Endothelial cell of umbilical vein (primary cell): ENCODE measurements around the gene ACE. TPM values are rescaled to one million over a fixed set of nuclear protein-coding genes. Genes with fewer than 3 reads are reported as not detected.

ENCODE experiments used
- BruUV-seq: library from RNA; stranded (reverse); fragments of 400-500 nt; replicated peaks from 2 replicates; lab custom pipeline; 2021; lab: Mats Ljungman, UMichigan
- CTCF ChIA-PET: fragments of 300-600, 350-600 bp; sonication (Branson Sonifier 250); formaldehyde crosslinking; loops from one replicate; lab custom pipeline; 2021; ENCODE audit warnings: antibody characterized with exemption, inconsistent platforms; lab: Charles Lee
- POLR2A ChIA-PET: fragments of 300-600, 350-600 bp; sonication (Branson Sonifier 250); formaldehyde crosslinking; loops from one replicate; lab custom pipeline; 2021; ENCODE audit warnings: antibody characterized with exemption, inconsistent platforms; lab: Charles Lee
- DNase-seq: peaks from one replicate; pipeline ENCODE4 v3.0.0-alpha.2; 2011; ENCODE audit warnings: low read depth, low spot score
- FAIRE-seq: peaks from 2 replicates; lab custom pipeline; 2011; peaks lifted over from hg19 to GRCh38; lab: Jason Lieb, UNC
- H2AFZ ChIP-seq: 2 replicates; pipeline ENCODE4 v1.6.0; 2012; ENCODE audit warnings: low read depth, low read length, control low read depth, inconsistent platforms
- H3K27ac ChIP-seq: 2 replicates; pipeline ENCODE4 v1.5.1; 2011; ENCODE audit warnings: low read depth, mild to moderate bottlenecking, control low read depth, low read length, moderate library complexity; ENCODE audit not compliant: insufficient read depth
- H3K27me3 ChIP-seq, 2 experiments: 2 replicates each; pipeline versions ENCODE4 v1.6.0 to v1.6.1; 2011; ENCODE audit warnings: low read length in 2 of 2, mixed read lengths in 1 of 2; ENCODE audit not compliant: control insufficient read depth in 2 of 2, insufficient read depth in 2 of 2
- H3K36me3 ChIP-seq, 2 experiments: 2 replicates in 1 of 2; 3 replicates in 1 of 2; pipeline ENCODE4 v1.5.1; 2011; ENCODE audit warnings: low read length in 2 of 2, mild to moderate bottlenecking in 1 of 2, moderate library complexity in 1 of 2; ENCODE audit not compliant: control insufficient read depth in 2 of 2, insufficient read depth in 2 of 2; ENCODE audit errors: extremely low read depth in 1 of 2
- H3K4me1 ChIP-seq: 3 replicates; pipeline ENCODE4 v1.5.1; 2011; ENCODE audit warnings: mild to moderate bottlenecking, low read length; ENCODE audit not compliant: control insufficient read depth, insufficient read depth; ENCODE audit errors: extremely low read depth
- H3K4me2 ChIP-seq: 2 replicates; pipeline ENCODE4 v1.6.1; 2011; ENCODE audit warnings: low read length, control low read depth, mixed read lengths; ENCODE audit not compliant: insufficient read depth
- H3K4me3 ChIP-seq, 3 experiments: fragments of 200-600 bp in 1 of 3; sonication (generic), shearing (Covaris generic) in 1 of 3; replicated peaks in 1 of 3; 2 replicates each; pipeline ENCODE4 v1.5.1; 2011 to 2016; ENCODE audit warnings: control low read depth in 3 of 3, low read length in 3 of 3, mild to moderate bottlenecking in 2 of 3, inconsistent platforms in 1 of 3, low read depth in 1 of 3, moderate library complexity in 1 of 3; ENCODE audit not compliant: insufficient read depth in 1 of 3
- H3K79me2 ChIP-seq: 2 replicates; pipeline ENCODE4 v1.6.0; 2012; ENCODE audit warnings: low read length, inconsistent platforms; ENCODE audit not compliant: control insufficient read depth, insufficient read depth
- H3K9ac ChIP-seq: replicated peaks from 2 replicates; pipeline ENCODE3; 2011; ENCODE audit warnings: low read length, control low read depth; ENCODE audit not compliant: insufficient read depth; ENCODE audit errors: extremely low read depth
- H3K9me1 ChIP-seq: replicated peaks from 3 replicates; pipeline ENCODE4 v1.6.0; 2011; ENCODE audit warnings: mild to moderate bottlenecking, low read length; ENCODE audit not compliant: control insufficient read depth, insufficient read depth; ENCODE audit errors: extremely low read depth
- H3K9me3 ChIP-seq: replicated peaks from 2 replicates; pipeline ENCODE4 v1.5.1; 2012; ENCODE audit warnings: low read length, inconsistent platforms; ENCODE audit not compliant: control insufficient read depth, insufficient read depth
- H4K20me1 ChIP-seq: replicated peaks from 2 replicates; pipeline ENCODE3; 2011; ENCODE audit warnings: mild to moderate bottlenecking, low read length; ENCODE audit not compliant: control insufficient read depth, insufficient read depth; ENCODE audit errors: extremely low read depth
- CTCF ChIP-seq, 2 donors: IDR thresholded peaks; 1 replicate in 1 of 2; 2 replicates in 1 of 2; pipeline ENCODE4 v1.5.1; 2011; ENCODE audit warnings: low read length in 2 of 2, mild to moderate bottlenecking in 2 of 2, moderate library complexity in 2 of 2, control low read depth in 1 of 2, inconsistent platforms in 1 of 2, low read depth in 1 of 2; ENCODE audit not compliant: insufficient read depth in 1 of 2; ENCODE audit errors: extremely low read depth in 1 of 2
- EZH2 ChIP-seq: IDR thresholded peaks from 2 replicates; pipeline ENCODE4 v1.6.1; 2012; ENCODE audit warnings: borderline replicate concordance, low read depth, mild to moderate bottlenecking, moderate library complexity, low read length, inconsistent platforms; ENCODE audit not compliant: severe bottlenecking
- FOS ChIP-seq: IDR thresholded peaks from 2 replicates; pipeline ENCODE4 v1.6.1; 2011; ENCODE audit warnings: mild to moderate bottlenecking, low read length, moderate library complexity, borderline replicate concordance; ENCODE audit not compliant: insufficient read depth
- GATA2 ChIP-seq: IDR thresholded peaks from 2 replicates; pipeline ENCODE4 v1.7.0; 2011; ENCODE audit warnings: low read depth, mild to moderate bottlenecking, moderate library complexity, mixed read lengths, low read length; ENCODE audit not compliant: insufficient read length, insufficient read depth
- JUN ChIP-seq: IDR thresholded peaks from 2 replicates; pipeline ENCODE4 v1.6.1; 2011; ENCODE audit warnings: borderline replicate concordance, low read depth; ENCODE audit not compliant: insufficient read length, insufficient read depth
- MAX ChIP-seq: IDR thresholded peaks from 2 replicates; pipeline ENCODE4 v1.6.1; 2011; ENCODE audit not compliant: insufficient read depth, insufficient read length
- MYC ChIP-seq: IDR thresholded peaks from one replicate; pipeline ENCODE4 v1.6.1; 2011; ENCODE audit warnings: mild to moderate bottlenecking, low read depth, low read length
- POLR2A ChIP-seq: IDR thresholded peaks from 2 replicates; pipeline ENCODE4 v1.6.1; 2012; ENCODE audit warnings: low read depth, mild to moderate bottlenecking, control low read depth, low read length
- POLR2AphosphoS5 ChIP-seq: IDR thresholded peaks from 2 replicates; pipeline ENCODE4 v1.6.1; 2012; ENCODE audit warnings: low read depth, mild to moderate bottlenecking, control low read depth, low read length, moderate library complexity; ENCODE audit not compliant: insufficient read depth
- dilution Hi-C: fragments of 300-500 bp; cut with MboI; formaldehyde crosslinking; loops from one replicate; pipeline ENCODE4 v1.15.0; 2019; ENCODE audit warnings: low sequenced_read_pairs; ENCODE audit not compliant: extremely low pct_ligation_motif_present
- intact Hi-C: fragments of 100-400 bp; cut with micrococcal nuclease; formaldehyde crosslinking; loops from one replicate; pipeline ENCODE4 v1.10.0; 2022
- polyA plus RNA-seq, 4 experiments: library from polyadenylated mRNA; depleted of rRNA in 3 of 4; stranded (reverse) in 3 of 4; unstranded in 1 of 4; fragments of >200 nt; gene quantifications; 2 replicates each; pipeline versions ENCODE4 v1.2.1 to v1.2.3, GENCODE V29; 2011 to 2012; ENCODE audit warnings: missing spikeins in 1 of 4
- total RNA-seq: library from RNA; stranded (reverse); gene quantifications from 2 replicates; pipeline ENCODE4 v1.2.3, GENCODE V29; 2021

ACE gene
- total and polyA plus RNA-seq, 2 donors (not counting 3 experiments of a cell fraction or from before 2014, with no cell fraction given): 63.4 to 207 TPM

GRCh38 chr17:63489291-63489690, 12.4 kb downstream of the ACE start:
- CTCF ChIA-PET: interaction anchor here (2.0 kb wide), 1 partner anchor 64 kb away, joined by 9 read pairs; no protein-coding TSS in a partner anchor

More at GRCh38 chr17:63489291-63489690, 12.4 kb downstream of the ACE start:
- H4K20me1 ChIP-seq: no peaks in the 10 kb centered on the region
- H3K27ac ChIP-seq: no peak overlapping the region
- dilution Hi-C loops: no loop called here
- H3K9me1 ChIP-seq: no peaks in the 10 kb centered on the region
- no peak overlapping the region for H3K4me3 ChIP-seq
- no peaks in the 10 kb centered on the region for H3K9me3 ChIP-seq
- TF ChIP-seq EZH2 (no peak), POLR2AphosphoS5 (no peak), MYC (no peak), JUN (no peak), FOS (no peak), MAX (no peak), POLR2A (no peak), GATA2 (no peak), CTCF (IDR thresholded peaks at IDR 0.05; ENCODE audit: extremely low read depth in 1 of 2, insufficient read depth in 1 of 2, low read depth in 1 of 2, low read length in 2 of 2) (no peak)
- no peak overlapping the region for H3K4me2 ChIP-seq
- H3K36me3 ChIP-seq: peaks cover 0 to 47% of the 10 kb centered on the region in 2 experiments
- no peak overlapping the region for H2AFZ ChIP-seq
- DNase-seq: no peak
- BruUV-seq: no TSS peak
- POLR2A ChIA-PET: no interaction called here
- no peaks in the 10 kb centered on the region for H3K79me2 ChIP-seq
- intact Hi-C loops: no loop called here
- H3K9ac ChIP-seq: no peak overlapping the region
- H3K27me3 ChIP-seq: no peaks in the 10 kb centered on the region
- no peak for FAIRE-seq
- no peaks in the 10 kb centered on the region for H3K4me1 ChIP-seq
